ENCODE measurements around the gene DHCR7. TPM values are rescaled to one million over a fixed set of nuclear protein-coding genes. Genes with fewer than 3 reads are reported as not detected.

Gene DHCR7
- total RNA-seq, 1 experiment from 2014 or later, result 371 TPM

- H3K9me3 ChIP-seq, result no peaks in the 10 kb centered on the region
- no peaks in the 10 kb centered on the region for H3K27me3 ChIP-seq (replicated peaks; ENCODE audit: control insufficient read depth, insufficient read depth, low read length)
- ChIA-PET CTCF (no interaction called here), POLR2A (no interaction called here)
- no peak overlapping the region for H3K4me3 ChIP-seq (ENCODE audit: low read depth, low read length)
- no TSS peak for BruUV-seq (replicated peaks)
- DNase-seq, result no peak
- H3K4me1 ChIP-seq, result peaks cover 1% of the 10 kb centered on the region
- Mint-ChIP-seq H3K27me3 (ENCODE audit: insufficient read depth, unreplicated experiment) (no peaks in the 10 kb centered on the region), H3K4me3 (ENCODE audit: unreplicated experiment) (no peak overlapping the region), H3K9me3 (ENCODE audit: unreplicated experiment) (no peaks in the 10 kb centered on the region), H3K36me3 (ENCODE audit: insufficient read depth, unreplicated experiment) (peaks cover 82% of the 10 kb centered on the region), H3K4me1 (ENCODE audit: low read depth, unreplicated experiment) (peaks cover 5% of the 10 kb centered on the region), H3K27ac (ENCODE audit: unreplicated experiment) (no peak overlapping the region)
- TF ChIP-seq, protein P1, sequence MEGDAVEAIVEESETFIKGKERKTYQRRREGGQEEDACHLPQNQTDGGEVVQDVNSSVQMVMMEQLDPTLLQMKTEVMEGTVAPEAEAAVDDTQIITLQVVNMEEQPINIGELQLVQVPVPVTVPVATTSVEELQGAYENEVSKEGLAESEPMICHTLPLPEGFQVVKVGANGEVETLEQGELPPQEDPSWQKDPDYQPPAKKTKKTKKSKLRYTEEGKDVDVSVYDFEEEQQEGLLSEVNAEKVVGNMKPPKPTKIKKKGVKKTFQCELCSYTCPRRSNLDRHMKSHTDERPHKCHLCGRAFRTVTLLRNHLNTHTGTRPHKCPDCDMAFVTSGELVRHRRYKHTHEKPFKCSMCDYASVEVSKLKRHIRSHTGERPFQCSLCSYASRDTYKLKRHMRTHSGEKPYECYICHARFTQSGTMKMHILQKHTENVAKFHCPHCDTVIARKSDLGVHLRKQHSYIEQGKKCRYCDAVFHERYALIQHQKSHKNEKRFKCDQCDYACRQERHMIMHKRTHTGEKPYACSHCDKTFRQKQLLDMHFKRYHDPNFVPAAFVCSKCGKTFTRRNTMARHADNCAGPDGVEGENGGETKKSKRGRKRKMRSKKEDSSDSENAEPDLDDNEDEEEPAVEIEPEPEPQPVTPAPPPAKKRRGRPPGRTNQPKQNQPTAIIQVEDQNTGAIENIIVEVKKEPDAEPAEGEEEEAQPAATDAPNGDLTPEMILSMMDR (IDR thresholded peaks at IDR 0.05; ENCODE audit: insufficient read depth in 1 of 2, low read depth in 1 of 2, low read length in 1 of 2, severe bottlenecking in 1 of 2, unreplicated experiment in 1 of 2), result no peak
- intact Hi-C loops (cut with micrococcal nuclease; ENCODE audit: unreplicated experiment), result no loop called here
- peaks cover 33% of the 10 kb centered on the region for H3K36me3 ChIP-seq (ENCODE audit: control insufficient read depth, insufficient read depth, low read length)
Observed at GRCh38 chr11:71441251-71441650, 6.9 kb downstream of the DHCR7 start.

DNA sequence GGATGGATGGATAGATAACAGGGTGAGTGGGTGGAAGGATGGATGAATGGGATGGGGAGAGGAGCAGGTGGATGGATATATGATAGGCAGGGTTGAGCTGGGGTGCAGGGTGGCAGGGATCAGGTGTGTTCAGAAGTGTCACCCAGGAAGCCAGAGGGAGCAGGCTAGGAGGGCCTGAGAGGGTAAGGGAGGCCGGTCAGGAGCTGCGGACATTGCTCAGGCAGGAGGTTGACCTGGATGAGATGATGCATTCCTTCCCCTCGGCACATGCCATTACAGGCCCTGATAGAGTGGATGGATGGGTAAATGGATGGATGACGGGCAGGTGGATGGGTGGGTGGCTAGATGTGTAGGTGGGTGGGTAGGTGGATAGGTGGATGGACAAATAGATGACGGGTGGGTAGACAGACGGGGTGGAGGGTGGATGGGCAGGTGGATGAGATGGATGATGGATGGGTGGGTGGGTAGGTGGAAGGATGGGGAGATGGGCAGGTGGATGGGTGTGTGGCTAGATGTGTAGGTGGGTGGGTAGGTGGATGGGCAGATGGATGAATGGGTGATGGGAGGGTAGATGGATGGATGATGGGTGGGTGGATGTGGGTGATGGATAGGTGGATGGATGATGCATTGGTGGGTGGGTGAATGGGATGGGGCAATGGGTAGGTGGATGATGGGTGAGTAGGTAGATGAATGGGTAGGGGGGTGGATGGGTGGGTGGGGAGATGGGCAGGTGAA, 8.0 kb downstream of the DHCR7 start:
- no peak for DNase-seq
- no peaks in the 10 kb centered on the region for H3K4me1 Mint-ChIP-seq (ENCODE audit: low read depth, unreplicated experiment)
- H3K9me3 Mint-ChIP-seq (ENCODE audit: unreplicated experiment), result no peaks in the 10 kb centered on the region
- H3K27me3 ChIP-seq (replicated peaks; ENCODE audit: control insufficient read depth, insufficient read depth, low read length), result no peaks in the 10 kb centered on the region
- ChIA-PET CTCF (no interaction called here), POLR2A (no interaction called here)
- intact Hi-C loops (cut with micrococcal nuclease; ENCODE audit: unreplicated experiment), result no loop called here
- no peak overlapping the region for H3K27ac Mint-ChIP-seq (ENCODE audit: unreplicated experiment)
- H3K27me3 Mint-ChIP-seq (ENCODE audit: insufficient read depth, unreplicated experiment), result no peaks in the 10 kb centered on the region
- H3K4me3 Mint-ChIP-seq (ENCODE audit: unreplicated experiment), result no peak overlapping the region
- peaks cover 33% of the 10 kb centered on the region for H3K36me3 ChIP-seq (ENCODE audit: control insufficient read depth, insufficient read depth, low read length)
- no peaks in the 10 kb centered on the region for H3K4me1 ChIP-seq
- BruUV-seq (replicated peaks), result no TSS peak
- no peaks in the 10 kb centered on the region for H3K9me3 ChIP-seq
- no peak overlapping the region for H3K4me3 ChIP-seq (ENCODE audit: low read depth, low read length)
- TF ChIP-seq, protein P1 (IDR thresholded peaks at IDR 0.05; ENCODE audit: insufficient read depth in 1 of 2, low read depth in 1 of 2, low read length in 1 of 2, severe bottlenecking in 1 of 2, unreplicated experiment in 1 of 2), result no peak
- H3K36me3 Mint-ChIP-seq (ENCODE audit: insufficient read depth, unreplicated experiment), result peaks cover 78% of the 10 kb centered on the region

- no peak overlapping the region for H3K4me3 Mint-ChIP-seq (ENCODE audit: unreplicated experiment)
Observed at GRCh38 chr11:71438650-71439049, 9.5 kb downstream of the DHCR7 start.

More at GRCh38 chr11:71438650-71439049, 9.5 kb downstream of the DHCR7 start:
- BruUV-seq (replicated peaks), result no TSS peak
- Mint-ChIP-seq H3K27me3 (ENCODE audit: insufficient read depth, unreplicated experiment) (no peaks in the 10 kb centered on the region), H3K4me1 (ENCODE audit: low read depth, unreplicated experiment) (peaks cover 10% of the 10 kb centered on the region), H3K36me3 (ENCODE audit: insufficient read depth, unreplicated experiment) (peaks cover 78% of the 10 kb centered on the region), H3K27ac (ENCODE audit: unreplicated experiment) (no peak overlapping the region), H3K9me3 (ENCODE audit: unreplicated experiment) (no peaks in the 10 kb centered on the region)
- TF ChIP-seq, protein P1 (IDR thresholded peaks at IDR 0.05; ENCODE audit: insufficient read depth in 1 of 2, low read depth in 1 of 2, low read length in 1 of 2, severe bottlenecking in 1 of 2, unreplicated experiment in 1 of 2), result no peak
- ChIA-PET POLR2A (no interaction called here), CTCF (no interaction called here)
- no peaks in the 10 kb centered on the region for H3K27me3 ChIP-seq (replicated peaks; ENCODE audit: control insufficient read depth, insufficient read depth, low read length)
- DNase-seq, result no peak
- intact Hi-C loops (cut with micrococcal nuclease; ENCODE audit: unreplicated experiment), result no loop called here
- H3K4me1 ChIP-seq, result peaks cover 5% of the 10 kb centered on the region
- H3K36me3 ChIP-seq (ENCODE audit: control insufficient read depth, insufficient read depth, low read length), result peaks cover 28% of the 10 kb centered on the region
- no peak overlapping the region for H3K4me3 ChIP-seq (ENCODE audit: low read depth, low read length)
- no peaks in the 10 kb centered on the region for H3K9me3 ChIP-seq
